HG03354 (cell line): ENCODE data around the gene MYO1D.

Experiments
- ATAC-seq: cut with Tn5 transposase; IDR thresholded peaks from one replicate; pipeline ENCODE4 v1.9.1; 2021; ENCODE audit warnings: mild to moderate bottlenecking; ENCODE audit not compliant: unreplicated experiment, poor library complexity, severe bottlenecking

Gene MYO1D

DNA sequence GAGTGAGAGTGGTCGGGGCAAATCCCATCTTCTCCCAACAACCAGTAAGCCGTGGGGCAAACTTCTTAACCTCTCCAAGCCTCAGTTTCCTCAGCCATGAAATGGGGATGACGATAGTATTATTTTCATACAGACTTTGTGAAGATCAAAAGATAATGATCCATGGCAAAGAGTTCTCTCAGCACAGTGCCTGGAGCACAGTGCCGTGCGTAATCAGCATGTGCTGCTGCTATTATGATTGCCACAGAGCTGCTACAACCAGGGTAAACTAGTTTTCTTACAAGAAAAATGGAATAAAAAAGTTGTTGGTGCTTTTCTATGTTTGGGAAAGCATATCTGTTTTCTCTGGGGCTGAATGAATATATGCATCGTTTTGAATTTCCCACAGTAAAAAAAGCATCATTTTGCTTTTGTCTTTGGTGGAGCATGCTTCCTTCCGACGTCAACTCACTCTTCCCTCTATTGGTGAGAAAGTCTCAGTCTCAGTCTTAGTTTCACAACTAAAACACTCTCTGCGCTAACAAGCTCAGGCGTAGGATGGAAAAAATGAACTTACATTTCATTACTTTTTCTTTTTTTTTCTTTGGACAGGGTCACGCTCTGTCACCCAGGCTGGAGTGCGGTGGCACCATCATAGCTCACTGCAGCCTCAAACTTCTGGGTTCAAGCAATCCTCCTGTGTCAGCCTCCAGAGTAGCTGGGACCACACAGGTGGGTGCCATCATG is 352.9 kb downstream of the MYO1D start:
- peak; percentile 55 for ATAC-seq

GRCh38 chr17:32523017-32523680 is 353.8 kb downstream of the MYO1D start:
- peak; percentile 60 for ATAC-seq

DNA sequence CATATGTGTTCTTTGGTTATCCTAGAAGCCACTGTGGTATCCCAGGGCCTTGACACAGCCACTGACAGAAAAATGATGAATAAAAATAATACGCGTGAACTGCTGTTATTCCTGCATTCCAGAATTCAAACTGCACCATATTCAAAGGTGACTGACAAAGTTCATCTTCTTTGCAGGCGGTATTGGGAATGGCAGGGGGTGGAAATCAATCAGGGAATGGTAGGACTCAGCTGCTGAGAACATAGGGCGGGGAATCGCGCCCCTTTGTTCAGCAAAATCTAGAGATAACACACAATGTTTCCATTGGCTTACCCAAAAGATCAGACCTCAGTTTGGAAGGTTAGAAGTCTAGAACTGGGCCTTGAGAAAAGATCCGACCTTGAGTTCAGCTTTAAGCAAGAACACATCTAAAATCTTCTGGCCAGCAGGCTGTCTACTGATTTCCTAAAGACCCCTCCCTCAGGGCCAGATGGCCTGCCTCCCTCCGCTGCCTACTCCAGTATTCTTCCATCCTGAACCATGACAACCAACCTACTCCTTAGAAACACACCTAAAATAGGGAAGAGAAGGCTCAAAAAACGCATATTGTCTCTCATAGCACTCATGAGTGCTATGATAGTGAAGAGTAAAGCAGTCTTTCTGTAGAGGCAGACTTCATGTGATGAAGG is 356.1 kb downstream of the MYO1D start:
- no peak for ATAC-seq

DNA sequence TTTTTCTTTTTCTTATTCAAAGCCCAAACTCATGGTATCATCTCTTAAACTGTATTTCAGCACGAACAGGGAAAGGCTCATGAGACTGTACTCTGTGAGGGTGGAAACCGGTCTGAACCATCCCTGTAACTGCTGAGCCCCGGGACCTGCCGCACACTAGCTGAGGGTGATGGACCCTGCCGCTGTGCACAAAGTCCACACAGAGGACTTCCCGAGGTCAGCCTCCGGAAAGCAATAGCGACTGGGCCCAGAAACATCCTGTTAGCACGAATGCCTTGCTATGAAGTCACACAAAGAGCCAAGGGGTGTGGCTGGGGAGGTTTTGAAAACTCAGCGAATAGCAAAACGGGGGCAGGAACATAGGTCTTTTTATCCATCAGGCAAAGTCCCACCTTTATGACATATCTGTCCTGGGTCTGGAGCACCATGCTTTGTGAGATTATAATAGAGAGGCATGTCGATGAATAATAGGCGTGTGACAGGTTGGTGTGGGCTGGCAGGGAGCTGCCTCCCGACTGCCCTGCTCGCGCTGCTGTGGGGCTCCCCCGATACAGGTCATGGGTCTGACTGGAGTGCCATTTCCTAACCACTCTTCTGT is 356.7 kb downstream of the MYO1D start:
- no peak for ATAC-seq

GRCh38 chr17:32519228-32520103 is 357.5 kb downstream of the MYO1D start:
- no peak for ATAC-seq

DNA sequence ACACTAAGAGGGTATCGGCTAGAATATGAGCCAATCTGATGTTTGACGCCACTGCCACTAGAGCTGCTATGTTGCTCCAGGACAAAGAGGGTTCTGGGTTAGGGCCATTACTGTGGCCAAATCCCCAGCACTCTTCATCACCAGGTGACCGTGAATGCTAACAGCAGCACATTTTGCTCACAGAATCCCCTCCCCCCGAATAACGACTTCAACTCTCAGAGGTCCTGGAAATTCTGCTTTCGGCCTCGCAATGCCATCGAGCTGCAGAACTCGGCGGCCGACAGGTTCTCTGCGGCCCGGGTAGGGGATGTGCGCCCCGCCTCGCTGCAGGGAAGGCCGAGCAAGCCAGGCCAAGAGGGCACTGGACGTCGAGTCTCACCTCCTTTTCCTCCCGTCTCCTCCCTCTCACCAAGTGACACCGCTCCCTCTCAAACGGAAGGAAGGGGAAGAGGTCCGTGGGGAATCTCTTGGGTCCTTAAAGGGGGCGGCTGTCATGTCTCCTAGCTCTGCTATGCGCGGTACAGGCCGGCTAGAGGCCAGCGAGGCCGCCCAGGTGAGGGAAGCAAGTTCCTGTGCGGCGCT is 358.2 kb downstream of the MYO1D start:
- ATAC-seq, result no peak

GRCh38 chr17:32517982-32518381 is 358.9 kb downstream of the MYO1D start:
- no peak for ATAC-seq

GRCh38 chr17:32516940-32517701 is 359.8 kb downstream of the MYO1D start:
- no peak for ATAC-seq

DNA sequence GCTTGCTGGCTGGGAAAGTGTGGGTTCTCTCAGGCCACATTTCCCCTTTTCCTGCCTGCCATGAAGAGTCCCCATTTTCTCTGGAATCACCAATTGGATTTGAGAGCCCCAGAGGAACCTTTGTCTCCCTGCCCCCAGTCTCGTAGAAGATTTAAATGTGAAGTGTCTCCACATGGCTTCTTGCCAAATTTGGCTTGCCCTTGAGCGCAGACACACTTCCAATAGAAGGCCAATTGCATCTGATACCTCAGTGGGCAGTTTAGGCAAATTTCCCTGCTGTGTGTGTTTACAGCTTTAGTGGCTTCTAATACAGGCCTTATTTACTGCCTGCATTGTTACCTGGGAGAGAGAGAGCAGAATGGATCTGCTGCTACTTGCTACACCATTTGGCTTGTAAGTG is 360.5 kb downstream of the MYO1D start:
- no peak for ATAC-seq

- peak; percentile 34 for ATAC-seq
These were observed 361.1 kb downstream of the MYO1D start for GRCh38 chr17:32515677-32516383.

DNA sequence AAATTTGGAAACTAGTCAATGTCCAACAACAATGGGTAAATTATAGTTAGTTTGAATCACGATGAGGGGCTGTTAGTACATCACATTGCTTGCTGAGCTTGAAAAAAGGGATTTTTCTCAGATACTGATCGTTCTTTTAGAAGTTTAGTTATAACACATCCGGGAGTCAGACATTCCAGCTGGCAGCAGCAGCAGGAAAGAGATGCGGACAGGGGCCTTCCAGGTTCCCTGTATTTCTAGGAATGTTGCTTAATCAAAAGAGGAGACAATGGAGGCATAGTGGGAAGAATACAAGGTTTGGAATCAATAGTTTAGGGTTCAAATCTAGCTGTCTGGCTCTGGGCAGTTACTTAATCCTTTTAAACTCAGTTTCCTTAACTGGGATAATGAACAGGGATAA is 362.3 kb downstream of the MYO1D start:
- no peak for ATAC-seq

GRCh38 chr17:32513579-32513978 is 363.3 kb downstream of the MYO1D start:
- no peak for ATAC-seq

GRCh38 chr17:32512328-32512727 is 364.6 kb downstream of the MYO1D start:
- ATAC-seq, result no peak

GRCh38 chr17:32510466-32510865 is 366.5 kb downstream of the MYO1D start:
- ATAC-seq, result no peak

- no peak for ATAC-seq
These were observed 368.0 kb downstream of the MYO1D start for GRCh38 chr17:32508926-32509325.

- ATAC-seq, result no peak
These were observed 372.5 kb downstream of the MYO1D start for GRCh38 chr17:32504166-32504990.
